Measurements from ENCODE around the gene MIF.
"Not testable (repeated sequence)": the region's sequence is repeated elsewhere in the genome, so short reads cannot be mapped to it uniquely, and the experiment has no call there.

Gene MIF

GRCh38 chr22:23901600-23901999 is 7.4 kb downstream of the MIF start:
- POLR2A ChIA-PET: interaction anchor here (4.6 kb wide), 1 partner anchor 11 kb away, joined by 71 read pairs; no protein-coding TSS in a partner anchor
- TF ChIP-seq FOXA1 (IDR thresholded peaks at IDR 0.05) (no peak), FOXK2 (IDR thresholded peaks at IDR 0.05) (no peak), L3MBTL2 (conservative IDR thresholded peaks at IDR 0.05) (no peak), FOXM1 (IDR thresholded peaks at IDR 0.05; ENCODE audit: borderline replicate concordance) (no peak), BHLHE40 (IDR thresholded peaks at IDR 0.05; ENCODE audit: borderline replicate concordance) (no peak), NFRKB (IDR thresholded peaks at IDR 0.05) (no peak), CTBP1 (IDR thresholded peaks at IDR 0.05; ENCODE audit: borderline replicate concordance) (no peak), SP1 (IDR thresholded peaks at IDR 0.05) (no peak), PKNOX1 (IDR thresholded peaks at IDR 0.05) (no peak), ELF4 (IDR thresholded peaks at IDR 0.05) (no peak), ARNT (IDR thresholded peaks at IDR 0.05) (no peak)
- CTCF ChIA-PET: no interaction called here
- no peak for DNase-seq (ENCODE audit: extremely low spot score)

DNA sequence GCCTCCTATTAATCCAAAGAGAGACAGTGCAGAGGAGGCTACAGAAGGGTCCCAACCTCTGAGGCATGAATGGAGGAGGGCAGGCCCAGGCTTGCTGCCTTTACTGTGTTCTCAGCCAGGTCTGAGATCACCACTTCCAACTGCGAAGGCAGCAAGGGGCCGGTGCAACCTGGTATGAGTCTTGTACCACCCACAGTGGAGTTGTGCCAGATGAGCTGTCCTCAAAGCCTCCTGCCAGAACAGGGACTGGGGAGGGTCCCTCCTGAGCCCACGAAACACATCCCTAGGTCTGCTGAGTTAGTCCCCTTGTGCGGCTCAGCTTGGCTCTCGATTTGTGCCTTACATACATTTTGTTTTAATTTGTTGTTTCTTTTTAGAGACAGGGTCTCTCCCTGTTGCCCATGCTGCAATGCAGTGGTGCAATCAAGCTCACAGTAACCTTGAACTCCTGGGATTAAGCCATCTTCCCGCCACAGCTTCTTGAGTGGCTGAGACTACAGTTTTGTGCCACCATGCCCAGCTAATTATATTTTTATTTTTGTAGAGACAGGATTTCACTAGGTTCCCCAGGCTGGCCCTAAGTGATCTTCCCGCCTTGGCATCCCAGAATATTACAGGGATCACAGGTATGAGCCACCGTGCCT is 9.3 kb downstream of the MIF start:
- no peak for DNase-seq (ENCODE audit: extremely low spot score)
- ChIA-PET POLR2A (interaction anchor here (0.7 to 4.6 kb wide), 5 partner anchors 9 to 46 kb away, joined by 3 to 71 read pairs (median 4); partner anchors contain the start of genes MIF and SLC2A11), CTCF (interaction anchor here (1.5 to 1.6 kb wide), 2 partner anchors 9 to 15 kb away, joined by 4 to 7 read pairs; partner anchors contain the start of gene MIF)
- TF ChIP-seq LEF1 (IDR thresholded peaks at IDR 0.05; ENCODE audit: borderline replicate concordance) (no peak), FOXM1 (IDR thresholded peaks at IDR 0.05; ENCODE audit: borderline replicate concordance) (no peak), FOXK2 (IDR thresholded peaks at IDR 0.05) (no peak), HDGF (IDR thresholded peaks at IDR 0.05; ENCODE audit: borderline replicate concordance) (no peak), ARNT (IDR thresholded peaks at IDR 0.05) (no peak), SP1 (IDR thresholded peaks at IDR 0.05) (no peak), BHLHE40 (IDR thresholded peaks at IDR 0.05; ENCODE audit: borderline replicate concordance) (no peak), L3MBTL2 (conservative IDR thresholded peaks at IDR 0.05) (no peak)

DNA sequence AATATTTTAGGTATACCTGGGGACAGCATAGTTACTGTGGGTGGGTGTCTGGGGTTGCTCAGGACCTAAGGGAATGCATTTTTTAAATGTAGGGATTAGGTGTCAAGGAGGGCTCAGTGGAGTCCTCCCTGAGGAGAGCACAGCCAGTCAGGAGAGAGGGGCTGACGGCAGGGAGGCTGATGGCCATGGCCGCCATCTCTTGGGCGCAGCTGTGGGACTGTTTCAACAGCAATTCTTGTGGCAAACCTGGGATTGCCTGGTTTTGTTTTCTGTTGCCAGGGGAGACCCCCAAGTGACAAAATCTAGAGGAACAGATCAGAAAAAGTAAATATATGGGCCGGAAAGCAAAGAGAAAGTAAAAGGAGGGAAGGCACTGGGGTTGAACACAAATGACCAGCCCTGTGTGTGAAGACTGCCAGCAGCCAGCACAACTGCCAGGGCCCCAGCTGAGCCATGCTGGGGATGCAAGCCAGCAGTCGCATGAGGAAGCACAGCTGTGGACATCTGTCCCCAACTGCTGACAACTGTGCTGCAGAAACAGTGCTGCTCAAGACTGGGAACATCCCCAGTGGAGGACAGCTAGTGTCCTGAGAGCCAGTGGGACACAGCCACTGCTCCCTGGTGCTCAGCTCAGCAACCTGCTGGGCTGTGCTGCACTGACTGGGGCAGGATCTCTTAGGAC is 10.5 kb downstream of the MIF start:
- POLR2A ChIA-PET: interaction anchor here (3.3 to 4.6 kb wide), 2 partner anchors 8 to 11 kb away, joined by 40 to 71 read pairs; partner anchors contain the start of gene MIF
- DNase-seq (ENCODE audit: extremely low spot score): no peak
- no peak for TF ChIP-seq TARDBP (IDR thresholded peaks at IDR 0.05)
- no peak for TF ChIP-seq SUZ12 (IDR thresholded peaks at IDR 0.05)
- TF ChIP-seq SP1 (IDR thresholded peaks at IDR 0.05): no peak
- TF ChIP-seq ZNF384 (IDR thresholded peaks at IDR 0.05): no peak
- no peak for TF ChIP-seq CTBP1 (IDR thresholded peaks at IDR 0.05; ENCODE audit: borderline replicate concordance)
- no peak for TF ChIP-seq FOXM1 (IDR thresholded peaks at IDR 0.05; ENCODE audit: borderline replicate concordance)
- TF ChIP-seq PKNOX1 (IDR thresholded peaks at IDR 0.05): no peak
- TF ChIP-seq LEF1 (IDR thresholded peaks at IDR 0.05; ENCODE audit: borderline replicate concordance): no peak
- no peak for TF ChIP-seq ARNT (IDR thresholded peaks at IDR 0.05)
- TF ChIP-seq FOXA1 (IDR thresholded peaks at IDR 0.05): no peak
- no peak for TF ChIP-seq HDGF (IDR thresholded peaks at IDR 0.05; ENCODE audit: borderline replicate concordance)
- TF ChIP-seq L3MBTL2 (conservative IDR thresholded peaks at IDR 0.05): no peak
- no peak for TF ChIP-seq NFRKB (IDR thresholded peaks at IDR 0.05)
- TF ChIP-seq BHLHE40 (IDR thresholded peaks at IDR 0.05; ENCODE audit: borderline replicate concordance): no peak
- CTCF ChIA-PET: no interaction called here

DNA sequence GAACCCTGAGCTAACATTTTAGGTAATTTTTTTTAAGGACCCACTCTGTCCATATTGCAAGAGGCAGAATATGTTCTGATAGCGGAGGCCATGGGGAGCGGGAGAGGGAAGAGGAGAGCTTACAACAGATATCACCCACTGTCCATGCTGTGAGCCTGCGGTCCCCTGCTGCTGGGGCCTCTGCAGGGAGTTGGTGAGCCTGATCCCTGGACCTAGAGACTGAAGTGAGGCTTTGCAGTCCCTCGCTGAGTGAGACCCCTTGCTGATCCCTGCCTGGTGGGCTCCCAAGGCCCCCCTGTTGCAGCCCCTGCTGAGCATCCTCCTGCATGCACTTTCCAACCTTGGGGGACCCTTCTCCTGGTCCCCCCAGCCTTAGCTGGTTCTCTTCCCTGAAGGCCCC is 12.5 kb downstream of the MIF start:
- DNase-seq (ENCODE audit: extremely low spot score): no peak
- ChIA-PET POLR2A (no interaction called here), CTCF (no interaction called here)
- TF ChIP-seq CTBP1 (IDR thresholded peaks at IDR 0.05; ENCODE audit: borderline replicate concordance) (no peak), FOXA1 (IDR thresholded peaks at IDR 0.05) (no peak), ARNT (IDR thresholded peaks at IDR 0.05) (no peak), PKNOX1 (IDR thresholded peaks at IDR 0.05) (no peak), L3MBTL2 (conservative IDR thresholded peaks at IDR 0.05) (no peak), SP1 (IDR thresholded peaks at IDR 0.05) (no peak), FOXK2 (IDR thresholded peaks at IDR 0.05) (no peak)

GRCh38 chr22:23907423-23907822 is 13.2 kb downstream of the MIF start:
- DNase-seq (ENCODE audit: extremely low spot score); CTCF ChIA-PET: not testable (repeated sequence)
- POLR2A ChIA-PET: interaction anchor here (6.9 kb wide), 1 partner anchor 14 kb away, joined by 124 read pairs; the partner anchor contains the start of gene MIF

GRCh38 chr22:23908587-23909205 is 14.5 kb downstream of the MIF start:
- POLR2A ChIA-PET: interaction anchor here (0.8 to 6.9 kb wide), 4 partner anchors 10 to 51 kb away, joined by 3 to 124 read pairs (median 8); partner anchors contain the start of genes MIF and SLC2A11
- TF ChIP-seq ARNT (IDR thresholded peaks at IDR 0.05) (no peak), CTBP1 (IDR thresholded peaks at IDR 0.05; ENCODE audit: borderline replicate concordance) (no peak), FOXM1 (IDR thresholded peaks at IDR 0.05; ENCODE audit: borderline replicate concordance) (no peak), PKNOX1 (IDR thresholded peaks at IDR 0.05) (no peak), HDGF (IDR thresholded peaks at IDR 0.05; ENCODE audit: borderline replicate concordance) (no peak), BHLHE40 (IDR thresholded peaks at IDR 0.05; ENCODE audit: borderline replicate concordance) (no peak), FOXA1 (IDR thresholded peaks at IDR 0.05) (no peak), L3MBTL2 (conservative IDR thresholded peaks at IDR 0.05) (no peak; the same call in 1 of the 2 replicates), ELF4 (IDR thresholded peaks at IDR 0.05) (no peak), TARDBP (IDR thresholded peaks at IDR 0.05) (no peak), NFRKB (IDR thresholded peaks at IDR 0.05) (no peak), LEF1 (IDR thresholded peaks at IDR 0.05; ENCODE audit: borderline replicate concordance) (no peak), ZNF384 (IDR thresholded peaks at IDR 0.05) (no peak), SUZ12 (IDR thresholded peaks at IDR 0.05) (no peak), FOXK2 (IDR thresholded peaks at IDR 0.05) (no peak), SP1 (IDR thresholded peaks at IDR 0.05) (no peak)
- CTCF ChIA-PET: interaction anchor here (0.9 to 2.4 kb wide), 2 partner anchors 14 to 140 kb away, joined by 3 to 6 read pairs; partner anchors contain the start of gene MIF
- DNase-seq (ENCODE audit: extremely low spot score): no peak
